DMS79 (cell line): ENCODE data around the gene OTUB2.

Source experiments
- DNase-seq: peaks from one replicate; lab custom pipeline; 2025; lab: John Stamatoyannopoulos, UW

The OTUB2 gene

DNA sequence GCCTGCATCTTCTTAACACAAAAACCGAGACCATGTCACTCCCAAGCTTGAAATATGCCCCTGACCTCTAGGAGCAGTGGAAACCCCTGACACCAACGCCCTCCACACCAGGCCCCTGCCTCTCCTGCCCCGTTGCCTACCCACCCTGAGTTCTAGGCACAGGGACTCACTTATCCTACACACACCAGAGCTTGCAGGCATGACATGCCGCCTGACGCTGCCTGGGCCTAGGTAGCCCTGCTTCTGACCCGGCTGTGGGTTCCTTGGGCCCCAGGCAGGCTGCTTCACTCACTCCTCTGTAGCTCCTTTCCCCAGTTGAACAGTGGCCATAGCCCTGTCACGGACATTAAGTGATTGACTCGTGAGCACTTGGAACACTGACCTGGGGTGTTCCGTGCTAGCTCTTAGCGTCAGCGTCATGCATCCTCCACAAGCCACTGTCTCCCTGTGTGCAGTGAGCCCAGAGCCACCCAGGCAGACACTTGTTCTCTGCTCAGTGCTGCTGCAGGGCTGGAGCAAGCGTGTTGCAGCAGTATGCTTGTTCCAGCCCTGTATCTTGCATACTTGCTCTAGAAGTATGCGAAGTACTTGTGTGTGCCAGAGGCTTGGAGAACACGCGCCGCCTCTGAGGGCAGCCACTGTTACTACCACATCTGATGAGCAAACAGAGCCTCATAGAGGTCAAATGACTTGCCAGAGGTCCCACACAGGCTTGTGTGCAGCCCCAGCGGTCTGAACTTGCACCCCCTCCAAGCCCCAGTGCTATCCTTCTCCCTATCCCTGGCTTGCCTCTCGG, 15.6 kb downstream of the OTUB2 start:
- DNase-seq, result no peak

DNA sequence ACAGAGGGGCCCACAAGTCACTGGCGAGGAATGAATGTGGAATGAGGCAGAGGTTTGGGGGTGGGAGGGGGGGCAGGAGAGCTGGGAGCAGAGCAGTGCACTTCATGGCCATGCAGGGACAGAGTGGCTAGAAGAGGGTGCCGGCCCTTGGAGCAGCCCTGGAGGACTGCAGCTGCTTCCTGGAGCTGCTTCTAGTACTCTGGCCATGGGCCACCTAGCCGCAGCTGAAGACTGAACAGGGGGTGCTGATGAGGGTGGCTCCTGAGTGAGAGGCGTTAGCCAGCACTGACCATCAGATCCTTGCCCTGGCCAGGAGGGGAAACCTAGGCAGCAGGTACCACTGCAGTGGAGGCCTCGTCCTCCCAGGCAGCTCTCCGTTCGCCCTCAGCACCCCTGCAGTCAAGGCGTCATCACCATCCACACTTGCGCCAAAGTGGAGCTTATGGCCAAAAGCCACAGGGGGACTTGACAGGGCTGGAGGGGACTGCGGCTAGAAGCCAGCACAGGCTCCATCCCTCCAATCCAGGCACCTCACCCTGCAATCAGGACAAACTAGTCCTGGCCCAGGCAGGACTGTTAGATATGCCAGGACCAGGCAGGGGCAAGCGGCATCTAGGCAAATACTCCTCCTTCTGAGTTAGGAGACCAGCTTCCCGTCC, 16.4 kb downstream of the OTUB2 start:
- no peak for DNase-seq

DNA sequence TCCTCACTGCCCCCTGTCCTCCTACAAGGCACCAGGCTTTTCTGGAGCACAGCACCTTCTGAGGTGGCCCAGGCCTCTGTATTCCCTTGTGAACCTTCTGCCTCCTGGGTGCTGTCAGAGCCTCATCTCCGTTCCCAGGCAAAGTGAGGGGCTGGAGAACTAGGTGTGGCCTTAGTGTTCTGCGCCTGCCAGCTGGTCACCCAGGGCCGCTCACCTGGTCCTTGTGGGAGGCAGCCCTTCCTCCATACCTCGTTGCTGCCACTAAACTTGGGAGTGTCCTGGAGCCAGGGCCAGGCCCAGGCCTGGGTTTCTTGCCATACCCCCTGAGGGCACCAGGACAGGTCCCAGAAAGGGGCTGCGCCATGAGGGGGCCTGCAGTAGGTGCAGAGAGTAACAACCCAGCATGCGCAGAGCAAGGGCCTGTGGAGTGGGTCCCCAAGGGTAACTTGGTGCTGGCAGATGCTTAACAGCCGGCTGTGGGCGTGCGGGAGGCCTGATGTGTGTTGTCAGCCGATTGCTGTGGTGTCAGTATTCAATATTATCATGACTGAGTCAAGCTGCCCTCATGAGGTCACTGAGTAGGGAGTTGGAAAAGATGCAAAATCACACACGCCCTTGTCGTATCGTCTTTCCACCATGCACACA, 17.1 kb downstream of the OTUB2 start:
- no peak for DNase-seq

- no peak for DNase-seq
These were observed 17.8 kb downstream of the OTUB2 start for GRCh38 chr14:94043756-94044475.

- DNase-seq, result no peak
These were observed 18.4 kb downstream of the OTUB2 start for GRCh38 chr14:94044476-94045091.

GRCh38 chr14:94045101-94045500, 19.0 kb downstream of the OTUB2 start:
- no peak for DNase-seq

DNA sequence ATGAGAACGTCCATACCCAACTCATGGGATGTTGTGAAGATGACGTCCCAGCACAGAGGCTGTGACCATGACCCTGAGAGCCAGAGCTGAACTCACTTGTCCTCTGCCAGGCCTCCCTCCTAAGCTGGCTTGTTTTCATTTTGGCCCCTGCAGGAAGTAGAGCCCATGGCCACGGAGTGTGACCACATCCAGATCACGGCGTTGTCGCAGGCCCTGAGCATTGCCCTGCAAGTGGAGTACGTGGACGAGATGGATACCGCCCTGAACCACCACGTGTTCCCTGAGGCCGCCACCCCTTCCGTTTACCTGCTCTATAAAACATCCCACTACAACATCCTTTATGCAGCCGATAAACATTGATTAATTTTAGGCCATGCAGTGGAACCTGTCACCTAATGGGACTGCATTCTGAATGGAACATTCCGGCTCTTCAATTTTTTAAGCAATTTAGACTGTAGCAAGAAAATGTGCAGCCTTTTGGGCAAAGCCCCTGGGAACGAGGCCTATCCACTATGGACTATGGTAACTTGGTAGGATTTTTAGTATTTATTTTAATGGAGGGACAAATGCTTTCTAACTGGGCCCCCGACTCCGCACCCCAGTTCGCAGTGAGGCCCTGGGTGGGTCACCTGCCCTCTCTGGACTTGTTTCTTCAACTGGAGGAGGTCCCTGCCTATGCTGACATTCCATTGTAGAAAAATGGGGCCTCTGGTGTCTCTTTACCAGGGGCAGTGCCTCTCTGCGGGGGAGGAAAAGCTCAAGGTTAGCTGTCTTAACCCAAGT, 19.6 kb downstream of the OTUB2 start:
- DNase-seq, result no peak

DNA sequence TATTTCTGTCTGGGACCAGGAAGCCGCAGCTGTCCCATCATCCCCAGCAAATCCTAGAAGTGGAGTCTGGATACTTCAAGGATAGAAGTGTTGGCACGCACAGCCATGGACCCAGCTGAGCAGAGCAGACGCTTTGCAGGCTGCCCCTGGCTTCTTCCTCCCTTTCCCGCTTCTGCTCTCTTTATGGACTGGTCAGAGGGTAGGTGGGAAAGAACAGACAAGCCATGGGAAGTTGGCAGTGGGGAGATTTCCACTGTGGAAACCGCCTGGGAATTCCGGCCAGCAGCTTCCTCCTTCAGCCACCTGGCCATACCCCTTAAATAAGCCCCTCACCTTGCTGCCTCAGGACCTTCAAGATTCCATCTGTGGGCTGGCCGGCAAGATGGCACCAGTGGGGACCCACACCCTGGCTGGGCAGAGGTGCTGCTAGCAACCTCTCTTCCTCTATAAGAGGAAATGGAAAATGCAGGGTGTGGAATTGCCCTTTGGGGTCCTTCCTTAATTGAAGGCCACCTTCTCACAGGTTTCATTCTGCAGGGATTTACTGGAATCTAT, 20.6 kb downstream of the OTUB2 start:
- no peak for DNase-seq

- DNase-seq, result no peak
These were observed 21.4 kb downstream of the OTUB2 start for GRCh38 chr14:94047581-94047980.

DNA sequence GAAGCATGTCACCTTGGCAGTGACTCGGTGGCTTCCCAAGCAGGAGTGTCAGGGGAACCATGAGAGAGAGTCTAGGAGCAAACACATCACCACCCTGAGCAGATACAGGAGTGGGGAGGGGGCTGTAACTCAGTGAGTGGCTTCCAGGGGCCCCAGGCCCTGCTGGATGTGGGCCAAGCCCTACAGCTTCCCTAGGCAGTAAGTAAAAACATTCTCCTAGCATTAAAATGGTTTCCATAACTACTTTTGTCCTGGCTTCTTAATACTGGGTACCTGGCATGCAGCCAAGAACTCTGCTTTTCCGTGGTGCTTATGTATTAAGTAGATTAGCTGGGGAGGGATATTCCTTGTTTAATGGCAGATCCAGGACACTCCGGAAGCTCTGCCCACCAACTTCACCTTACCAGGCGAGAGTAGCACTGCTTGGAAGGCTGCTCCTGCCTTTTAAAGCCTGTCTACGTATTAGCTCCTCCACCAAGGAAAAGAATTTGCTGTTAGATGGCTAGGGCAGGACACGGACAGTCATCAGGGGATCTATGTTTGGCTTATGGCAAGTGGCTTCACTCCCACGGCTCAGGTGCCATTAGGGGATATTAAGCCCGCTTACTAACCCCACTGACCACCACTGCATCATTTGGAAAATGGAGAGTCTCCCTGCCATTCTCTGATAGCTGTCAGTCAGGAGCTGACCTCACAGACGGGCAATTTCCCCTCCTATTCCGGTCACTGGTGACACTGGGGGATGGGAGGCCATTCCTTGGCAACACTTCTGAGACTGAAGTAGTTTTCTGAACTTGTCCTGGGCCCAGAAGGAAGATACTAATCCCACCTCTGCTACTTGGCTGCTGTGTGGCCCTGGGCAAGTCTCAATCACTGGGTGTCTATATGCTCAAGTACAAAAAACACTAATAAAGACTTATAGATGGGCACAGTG, 22.8 kb downstream of the OTUB2 start:
- DNase-seq, result peak; percentile 82

DNA sequence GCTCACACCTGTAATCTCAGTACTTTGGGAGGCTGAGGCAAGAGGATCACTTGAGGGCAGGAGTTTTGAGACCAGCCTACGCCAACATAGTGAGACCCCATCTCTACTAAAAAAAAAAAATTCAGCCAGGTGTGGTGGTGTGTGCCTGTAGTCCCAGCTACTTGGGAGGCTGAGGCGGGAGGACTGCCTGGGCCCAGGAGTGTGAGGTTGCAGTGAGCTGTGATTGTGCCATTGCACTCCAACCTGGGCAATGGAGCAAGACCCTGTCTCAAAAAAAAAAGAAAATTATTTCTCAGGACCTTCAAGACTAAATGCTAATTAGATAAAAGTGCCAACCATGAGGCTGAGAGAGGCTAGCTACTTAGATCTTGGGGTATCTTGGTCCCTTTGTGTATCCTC, 23.5 kb downstream of the OTUB2 start:
- no peak for DNase-seq

GRCh38 chr14:94050231-94050880, 24.2 kb downstream of the OTUB2 start:
- DNase-seq, result no peak

DNA sequence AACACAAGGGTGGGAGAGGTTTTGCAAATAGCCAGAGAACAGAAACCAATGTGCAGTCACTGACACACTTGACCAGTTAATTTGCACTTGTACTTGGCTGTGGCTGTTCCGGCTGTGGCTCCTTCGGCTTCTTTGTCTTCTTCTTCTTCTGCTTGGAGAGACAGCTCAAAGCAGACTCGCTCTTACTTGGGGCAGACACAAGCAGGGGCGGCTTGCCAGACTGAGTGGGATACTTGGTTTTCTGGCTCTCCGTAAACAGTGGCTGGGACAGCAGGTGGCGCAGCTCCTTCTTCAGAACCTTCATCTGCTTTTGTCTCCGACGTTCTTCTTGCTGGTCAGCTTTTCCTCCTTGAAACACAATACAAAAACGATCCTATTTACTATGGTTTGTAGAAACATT, 25.0 kb downstream of the OTUB2 start:
- no peak for DNase-seq

DNA sequence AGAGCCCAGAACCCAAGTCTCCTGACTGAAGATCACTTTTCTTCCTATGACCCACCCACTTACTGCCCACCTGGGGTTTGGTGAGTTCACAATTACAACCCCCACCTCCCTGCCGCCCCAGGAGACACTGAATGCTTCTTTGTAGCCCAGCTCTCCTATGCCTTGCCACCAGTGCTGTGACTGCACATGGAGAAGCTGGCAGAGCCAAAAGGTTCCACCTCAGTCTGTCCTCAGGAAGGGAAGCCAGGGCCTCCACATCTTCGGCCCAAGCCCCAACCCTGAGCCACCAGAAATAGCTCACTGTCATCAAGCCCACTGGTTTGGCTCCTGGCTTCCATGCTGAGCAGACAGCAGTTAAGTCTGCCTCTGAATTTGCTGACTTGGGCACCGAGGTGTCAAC, 25.6 kb downstream of the OTUB2 start:
- no peak for DNase-seq

DNA sequence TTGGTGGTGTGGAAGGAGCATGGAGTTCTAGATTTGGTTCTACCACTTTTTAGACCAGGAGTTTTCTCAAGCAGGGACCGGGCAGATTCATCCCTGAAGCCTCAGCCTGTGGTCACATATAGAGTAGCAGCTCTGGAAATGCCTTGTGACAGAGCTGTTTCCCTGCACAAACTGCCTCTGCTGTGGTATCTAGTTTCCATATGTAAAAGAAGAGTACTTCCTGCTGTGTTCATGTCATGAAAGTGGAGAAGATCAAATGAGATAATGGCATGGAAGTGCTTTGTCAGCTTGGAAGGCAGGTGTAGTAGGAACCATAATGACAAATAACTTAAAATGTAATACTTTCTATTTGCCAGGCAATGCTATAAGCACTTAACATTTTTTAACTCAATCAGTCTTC, 26.1 kb downstream of the OTUB2 start:
- DNase-seq, result no peak

GRCh38 chr14:94052662-94053061, 26.5 kb downstream of the OTUB2 start:
- no peak for DNase-seq

DNA sequence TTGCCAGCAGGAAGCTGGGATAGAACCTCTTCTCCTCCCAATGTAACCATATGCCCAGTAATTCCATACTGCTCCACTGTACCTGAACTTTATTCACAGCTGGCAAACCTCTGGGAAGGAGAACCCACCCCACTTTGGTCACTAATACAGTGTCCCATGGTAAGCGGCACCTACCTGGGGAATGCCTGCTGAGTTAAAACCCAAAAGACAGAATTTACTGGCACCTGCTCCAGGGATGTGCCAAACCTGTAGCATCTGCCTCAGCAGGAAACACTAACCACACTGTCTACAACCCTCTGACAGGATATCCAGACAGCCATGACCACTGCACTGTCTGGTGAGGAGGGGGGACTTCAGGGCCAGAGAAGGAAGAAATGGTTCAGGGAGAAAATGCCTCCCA, 28.3 kb downstream of the OTUB2 start:
- DNase-seq, result no peak

DNA sequence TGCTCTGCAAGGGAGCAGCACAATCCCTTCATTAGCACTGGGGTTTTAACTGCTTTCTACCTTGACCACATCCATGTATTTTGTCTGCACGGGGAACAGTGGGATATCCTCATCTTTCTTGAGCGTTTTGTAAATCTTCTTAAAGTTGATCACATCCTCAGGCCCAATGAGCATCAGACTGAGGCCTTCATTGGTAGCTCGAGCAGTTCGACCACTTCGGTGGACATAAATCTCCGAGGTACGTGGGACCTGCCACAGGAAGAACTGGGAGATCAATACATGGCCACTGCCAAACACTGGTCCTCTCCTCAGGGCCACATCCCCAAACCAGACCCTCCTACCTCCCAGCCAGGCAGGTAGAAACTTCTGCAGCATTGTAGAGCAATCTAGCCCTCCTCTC, 28.8 kb downstream of the OTUB2 start:
- DNase-seq, result no peak

GRCh38 chr14:94056579-94057308, 30.6 kb downstream of the OTUB2 start:
- no peak for DNase-seq
